H1 (cell line): ENCODE results near the gene KCNK2. TPM values are rescaled to one million over a fixed set of nuclear protein-coding genes. Genes with fewer than 3 reads are reported as not detected.

Experiments
- CTCF ChIA-PET: fragments of 300-600 bp; sonication (Branson Sonifier 250); formaldehyde crosslinking; loops from one replicate; lab custom pipeline; 2021; ENCODE audit not compliant: partially characterized antibody; lab: Charles Lee
- POLR2A ChIA-PET: fragments of 300-600 bp; sonication (Branson Sonifier 250); formaldehyde crosslinking; loops from one replicate; lab custom pipeline; 2021; ENCODE audit warnings: inconsistent platforms; ENCODE audit not compliant: partially characterized antibody; lab: Charles Lee
- DNase-seq, 2 experiments: peaks; one replicate each; pipeline versions ENCODE4 v3.0.0 to v3.0.0-alpha.2; 2010 to 2022; ENCODE audit warnings: low spot score in 2 of 2, low read depth in 1 of 2, mixed read lengths in 1 of 2
- FAIRE-seq: peaks from 2 replicates; lab custom pipeline; 2011; peaks lifted over from hg19 to GRCh38; lab: Jason Lieb, UNC
- H2AFZ ChIP-seq: 2 replicates; pipeline ENCODE4 v1.8.1; 2012; ENCODE audit warnings: low read length, inconsistent platforms
- H2AK5ac ChIP-seq: 2 replicates; pipeline ENCODE4 v1.6.1; 2013; ENCODE audit warnings: low read depth, low read length
- H2BK120ac ChIP-seq: replicated peaks from 2 replicates; pipeline ENCODE3; 2013; ENCODE audit warnings: low read depth, low read length, inconsistent platforms
- H2BK12ac ChIP-seq: 2 replicates; pipeline ENCODE4 v1.6.1; 2013; ENCODE audit warnings: low read depth, low read length
- H2BK15ac ChIP-seq: 2 replicates; pipeline ENCODE4 v1.6.1; 2013; ENCODE audit warnings: low read length
- H2BK20ac ChIP-seq: 2 replicates; pipeline ENCODE4 v1.6.1; 2013; ENCODE audit warnings: low read length
- H2BK5ac ChIP-seq: 2 replicates; pipeline ENCODE4 v1.6.1; 2013; ENCODE audit warnings: low read depth, low read length
- H3K14ac ChIP-seq: 2 replicates; pipeline ENCODE4 v1.6.1; 2013; ENCODE audit warnings: inconsistent platforms; ENCODE audit not compliant: insufficient read length
- H3K18ac ChIP-seq: 2 replicates; pipeline ENCODE4 v1.6.1; 2013; ENCODE audit warnings: low read length; ENCODE audit errors: extremely low read depth
- H3K23ac ChIP-seq: 2 replicates; pipeline ENCODE4 v1.6.1; 2013; ENCODE audit warnings: inconsistent platforms; ENCODE audit not compliant: insufficient read length
- H3K23me2 ChIP-seq: 2 replicates; pipeline ENCODE4 v1.6.1; 2013; ENCODE audit warnings: low read depth, low read length
- H3K27ac ChIP-seq: 2 replicates; pipeline ENCODE4 v1.6.1; 2011; ENCODE audit warnings: low read depth, low read length, inconsistent platforms
- H3K27me3 ChIP-seq, 4 experiments: replicated peaks in 1 of 4; 1 replicate in 1 of 4; 2 replicates in 3 of 4; pipeline versions ENCODE4 v1.6.1 to v1.8.1; 2011 to 2013; ENCODE audit warnings: low read length in 3 of 4, mild to moderate bottlenecking in 3 of 4, inconsistent platforms in 2 of 4, mixed read lengths in 2 of 4, moderate library complexity in 1 of 4; ENCODE audit not compliant: control insufficient read depth in 3 of 4, insufficient read depth in 3 of 4; ENCODE audit errors: extremely low read depth in 1 of 4
- H3K36me3 ChIP-seq, 4 experiments: 2 replicates each; pipeline versions ENCODE4 v1.6.1 to v1.8.1; 2011 to 2013; ENCODE audit warnings: mild to moderate bottlenecking in 4 of 4, low read length in 3 of 4, moderate library complexity in 2 of 4, control low read depth in 1 of 4, inconsistent platforms in 1 of 4; ENCODE audit not compliant: insufficient read depth in 4 of 4, control insufficient read depth in 2 of 4
- H3K4ac ChIP-seq: replicated peaks from 2 replicates; pipeline ENCODE3; 2013; ENCODE audit warnings: low read length, low read depth, mixed read lengths, inconsistent platforms; ENCODE audit not compliant: insufficient read length
- H3K4me1 ChIP-seq, 4 experiments: replicated peaks in 1 of 4; 1 replicate in 1 of 4; 2 replicates in 3 of 4; pipeline versions ENCODE4 v1.6.1 to v1.8.1; 2011 to 2013; ENCODE audit warnings: low read length in 3 of 4, inconsistent platforms in 2 of 4, mixed read lengths in 1 of 4; ENCODE audit not compliant: insufficient read depth in 4 of 4, control insufficient read depth in 3 of 4
- H3K4me2 ChIP-seq, 2 experiments: 2 replicates each; pipeline versions ENCODE4 v1.6.1 to v1.8.1; 2011 to 2013; ENCODE audit warnings: low read depth in 2 of 2, low read length in 2 of 2, control low read depth in 1 of 2, inconsistent platforms in 1 of 2, mild to moderate bottlenecking in 1 of 2; ENCODE audit not compliant: insufficient read depth in 1 of 2
- H3K4me3 ChIP-seq, 4 experiments: fragments of 200-600, 300-600 bp in 1 of 4; sonication (generic), shearing (Covaris generic), sonication (Bioruptor Twin) in 1 of 4; 2 replicates each; pipeline versions ENCODE4 v1.5.1 to v1.8.1; 2011 to 2016; ENCODE audit warnings: low read length in 4 of 4, low read depth in 3 of 4, control low read depth in 2 of 4, inconsistent platforms in 2 of 4, mild to moderate bottlenecking in 2 of 4, mixed read lengths in 1 of 4, moderate library complexity in 1 of 4; ENCODE audit not compliant: insufficient read depth in 2 of 4; ENCODE audit errors: extremely low read depth in 1 of 4
- H3K56ac ChIP-seq: replicated peaks from 2 replicates; pipeline ENCODE3; 2013; ENCODE audit warnings: low read depth, mild to moderate bottlenecking, mixed read lengths, low read length, inconsistent platforms; ENCODE audit not compliant: insufficient read length
- H3K79me1 ChIP-seq: 2 replicates; pipeline ENCODE4 v1.6.1; 2013; ENCODE audit warnings: low read depth, low read length, control low read depth
- H3K79me2 ChIP-seq, 2 experiments: 2 replicates each; pipeline versions ENCODE4 v1.6.1 to v1.8.1; 2012 to 2013; ENCODE audit warnings: low read length in 2 of 2, mild to moderate bottlenecking in 2 of 2, inconsistent platforms in 1 of 2; ENCODE audit not compliant: insufficient read depth in 2 of 2, control insufficient read depth in 1 of 2
- H3K9ac ChIP-seq, 4 experiments: replicated peaks in 1 of 4; 1 replicate in 1 of 4; 2 replicates in 3 of 4; pipeline versions ENCODE4 v1.6.1 to v1.8.1; 2011 to 2013; ENCODE audit warnings: low read depth in 3 of 4, low read length in 3 of 4, control low read depth in 2 of 4, mild to moderate bottlenecking in 2 of 4, moderate library complexity in 2 of 4, inconsistent platforms in 1 of 4; ENCODE audit errors: extremely low read depth in 1 of 4
- H3K9me3 ChIP-seq, 2 experiments: 2 replicates each; pipeline versions ENCODE4 v1.6.1 to v1.8.1; 2012 to 2013; ENCODE audit warnings: mild to moderate bottlenecking in 2 of 2, moderate library complexity in 2 of 2, control low read depth in 1 of 2, inconsistent platforms in 1 of 2, low read depth in 1 of 2, low read length in 1 of 2, mixed read lengths in 1 of 2; ENCODE audit not compliant: insufficient read depth in 2 of 2
- H4K20me1 ChIP-seq, 2 experiments: replicated peaks in 1 of 2; 2 replicates each; pipeline versions ENCODE3 to v1.8.1; 2011 to 2013; ENCODE audit warnings: inconsistent platforms in 2 of 2, low read length in 2 of 2, mild to moderate bottlenecking in 1 of 2; ENCODE audit not compliant: insufficient read depth in 2 of 2, control insufficient read depth in 1 of 2
- H4K5ac ChIP-seq: 2 replicates; pipeline ENCODE4 v1.6.1; 2013; ENCODE audit warnings: low read length, low read depth, mixed read lengths, inconsistent platforms; ENCODE audit not compliant: insufficient read length
- H4K8ac ChIP-seq: 2 replicates; pipeline ENCODE4 v1.8.0; 2013; ENCODE audit warnings: mild to moderate bottlenecking, moderate library complexity, low read length, inconsistent platforms; ENCODE audit not compliant: insufficient read depth; ENCODE audit errors: extremely low read depth
- H4K91ac ChIP-seq: replicated peaks from 2 replicates; pipeline ENCODE3; 2013; ENCODE audit warnings: low read length, mixed read lengths, inconsistent platforms; ENCODE audit not compliant: insufficient read length
- KDM1A ChIP-seq: fragments of 200-600, 300-600 bp; sonication (generic); IDR thresholded peaks from 2 replicates; pipeline ENCODE4 v1.7.1; 2016; ENCODE audit warnings: mild to moderate bottlenecking, low read length, borderline replicate concordance
- POLR2AphosphoS5 ChIP-seq: IDR thresholded peaks from 2 replicates; pipeline ENCODE4 v1.6.1; 2011; ENCODE audit warnings: low read depth, low read length
- RNF2 ChIP-seq: fragments of 200-900, 300-1000 bp; sonication (generic); IDR thresholded peaks from 2 replicates; pipeline ENCODE4 v1.7.1; 2016; ENCODE audit warnings: borderline replicate concordance, low read depth, mild to moderate bottlenecking, antibody characterized with exemption, low read length; ENCODE audit not compliant: poor library complexity, severe bottlenecking; ENCODE audit errors: missing control alignments
- SIN3A ChIP-seq, 2 experiments: IDR thresholded peaks in 1 of 2; conservative IDR thresholded peaks in 1 of 2; 2 replicates each; pipeline ENCODE4 v1.6.1; 2011 to 2012; ENCODE audit warnings: low read length in 2 of 2, improper control_type of control experiment in 1 of 2, low read depth in 1 of 2, mild to moderate bottlenecking in 1 of 2
- WGBS, 2 experiments: shearing (Covaris generic) in 1 of 2; methylation state at CpG; one replicate each; pipeline versions ENCODE4 v1.1.6 to v1.1.7; 2013 to 2015; ENCODE audit warnings: low lambda C conversion rate in 2 of 2, mixed read lengths in 2 of 2, inconsistent platforms in 1 of 2, low coverage in 1 of 2, missing lambda C conversion rate in 1 of 2; ENCODE audit not compliant: insufficient replicate concordance in 2 of 2, insufficient coverage in 1 of 2, insufficient read length in 1 of 2; ENCODE audit errors: extremely low coverage in 1 of 2, missing lambda C conversion rate in 1 of 2; 5-methylcytosine and 5-hydroxymethylcytosine counted together
- polyA plus RNA-seq, 7 experiments: library from polyadenylated mRNA; depleted of rRNA in 3 of 7; stranded (reverse) in 5 of 7; unstranded in 2 of 7; fragments of >200 nt in 5 of 7; fragments of 200-250 nt in 2 of 7; gene quantifications; 1 replicate in 5 of 7; 2 replicates in 1 of 7; 4 replicates in 1 of 7; pipeline versions ENCODE4 v1.2.1 to v1.2.3, GENCODE V29; 2011 to 2013; ENCODE audit warnings: missing spikeins in 2 of 7, mixed read lengths in 2 of 7
- total RNA-seq: library from RNA; stranded (reverse); fragmentation: NEBNext Ultra II Directional; extraction: Animal tissue kit (Norgen Biotek cat#: 25700); gene quantifications from 2 replicates; pipeline ENCODE4 v1.2.1, GENCODE V29; 2021

KCNK2 gene
- total and polyA plus RNA-seq, 2 of the 8 experiments (the other 6 are each of a cell fraction or from before 2014, with no cell fraction given) = 0.59 to 1.2 TPM

DNA sequence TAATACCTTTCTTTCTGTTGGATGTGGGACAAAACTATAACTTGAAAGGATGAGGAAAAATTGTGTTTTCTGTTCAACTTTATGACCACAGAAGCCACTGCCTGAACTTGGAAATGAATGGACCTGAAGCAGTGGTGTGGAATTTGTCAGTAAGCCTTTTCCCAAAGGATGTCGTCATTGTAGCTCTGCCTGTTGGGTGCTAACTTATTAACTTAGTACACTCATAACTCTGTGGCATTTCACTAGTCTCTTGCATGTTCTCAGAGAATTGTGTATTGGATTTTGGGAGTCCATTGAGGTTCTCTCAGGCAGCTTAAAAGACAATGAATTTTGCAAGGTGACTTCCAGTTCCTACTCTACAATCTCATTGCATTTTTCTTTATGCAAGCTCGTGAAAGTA, 49.6 kb downstream of the KCNK2 start:
- ChIA-PET CTCF (interaction anchor here (0.8 to 1.1 kb wide), 3 partner anchors 112 to 323 kb away, joined by 3 to 4 read pairs (median 3); no protein-coding TSS in a partner anchor), POLR2A (interaction anchor here (0.6 kb wide), 1 partner anchor 16 kb away, joined by 4 read pairs; no protein-coding TSS in a partner anchor)
- no peak overlapping the region for H3K18ac ChIP-seq
- H4K20me1 ChIP-seq = no peaks in the 10 kb centered on the region
- no peak overlapping the region for H3K56ac ChIP-seq
- H4K5ac ChIP-seq = no peak overlapping the region
- no peak overlapping the region for H3K4me3 ChIP-seq
- H2BK20ac ChIP-seq = no peak overlapping the region
- no peak overlapping the region for H3K23ac ChIP-seq
- 85% methylated on average over 2 of the region's 2 CpGs; no CpG with 5 or more reads in 1 of the 2 experiments for WGBS, 2 experiments
- H4K8ac ChIP-seq = no peak overlapping the region
- H2AFZ ChIP-seq = no peak overlapping the region
- H3K36me3 ChIP-seq = no peaks in the 10 kb centered on the region
- H3K9me3 ChIP-seq = no peaks in the 10 kb centered on the region
- no peak overlapping the region for H2BK120ac ChIP-seq
- H3K79me1 ChIP-seq = no peaks in the 10 kb centered on the region
- no peak overlapping the region for H3K27ac ChIP-seq
- H3K4me1 ChIP-seq = no peaks in the 10 kb centered on the region
- no peak overlapping the region for H2BK15ac ChIP-seq
- H2BK5ac ChIP-seq = no peak overlapping the region
- H3K14ac ChIP-seq = no peak overlapping the region
- no peaks in the 10 kb centered on the region for H3K23me2 ChIP-seq
- no peaks in the 10 kb centered on the region for H3K79me2 ChIP-seq
- no peak overlapping the region for H4K91ac ChIP-seq
- no peak overlapping the region for H3K4me2 ChIP-seq
- no peaks in the 10 kb centered on the region for H3K27me3 ChIP-seq
- no peak overlapping the region for H3K9ac ChIP-seq
- no peak overlapping the region for H3K4ac ChIP-seq
- no peak for FAIRE-seq
- no peak overlapping the region for H2AK5ac ChIP-seq
- no peak for DNase-seq
- no peak overlapping the region for H2BK12ac ChIP-seq
- TF ChIP-seq POLR2AphosphoS5 = no peak
- no peak for TF ChIP-seq SIN3A (conservative IDR thresholded peaks at IDR 0.05 in 1 of 2, IDR thresholded peaks at IDR 0.05 in 1 of 2; ENCODE audit: low read depth in 1 of 2, low read length in 2 of 2)
- TF ChIP-seq KDM1A = no peak
- no peak for TF ChIP-seq RNF2
